ENCODE measurements around the gene MRGPRE. TPM values are rescaled to one million over a fixed set of nuclear protein-coding genes. Genes with fewer than 3 reads are reported as not detected.
A peak's percentile ranks its signal among the peaks of the same experiment; 100 is the strongest.

The MRGPRE gene
- total and polyA plus RNA-seq, 7 donors = not detected

DNA sequence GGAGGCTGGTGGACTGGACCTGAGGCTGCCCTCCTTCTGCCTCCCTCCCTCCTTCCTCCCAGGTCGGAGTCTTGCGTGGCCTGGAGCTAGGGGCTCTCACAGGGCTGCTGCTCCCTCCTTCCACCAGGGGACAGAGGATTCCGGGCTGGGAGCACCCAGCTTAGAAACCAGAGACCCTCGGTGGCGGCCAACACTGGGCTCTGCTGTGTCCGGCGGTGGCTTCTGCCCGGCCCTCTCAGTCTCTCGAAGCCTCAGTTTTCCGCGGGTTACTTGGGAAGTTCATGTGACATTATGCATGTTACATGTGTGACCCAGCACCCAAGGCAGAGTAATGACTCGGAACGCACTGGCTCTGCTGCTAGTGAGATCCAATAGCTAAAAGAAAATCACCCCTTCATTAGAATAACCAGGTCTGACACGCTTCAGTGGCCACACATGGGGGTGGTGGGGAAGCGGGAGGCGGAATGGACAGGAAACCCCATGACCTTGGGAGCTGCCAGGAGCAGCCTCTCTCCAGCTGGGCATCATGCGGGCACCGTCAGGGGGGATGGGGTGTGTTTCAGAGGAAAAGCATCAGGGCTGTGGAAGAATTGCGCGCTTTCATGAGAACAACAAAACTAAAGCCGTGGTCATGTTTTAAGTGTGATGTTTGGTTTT lies 7.7 kb downstream of the MRGPRE start:
- Histone ChIP-seq H3K36me3 (ENCODE audit: insufficient read depth in 1 of 2, low read depth in 1 of 2) (no peaks in the 10 kb centered on the region), H3K9me3 (no peaks in the 10 kb centered on the region), H3K27me3 (ENCODE audit: insufficient read depth in 3 of 3, low read length in 2 of 3) (peaks cover 0 to 60% (median 15%) of the 10 kb centered on the region in 3 donors), H3K4me1 (no peaks in the 10 kb centered on the region), H3K27ac (no peak overlapping the region), H3K4me3 (no peak overlapping the region)
- ATAC-seq (no peak), DNase-seq (peak in 1 of 2 donors; percentile 48)
- intact Hi-C loops (cut with DNase I) = no loop called here
- TF ChIP-seq, protein P1, sequence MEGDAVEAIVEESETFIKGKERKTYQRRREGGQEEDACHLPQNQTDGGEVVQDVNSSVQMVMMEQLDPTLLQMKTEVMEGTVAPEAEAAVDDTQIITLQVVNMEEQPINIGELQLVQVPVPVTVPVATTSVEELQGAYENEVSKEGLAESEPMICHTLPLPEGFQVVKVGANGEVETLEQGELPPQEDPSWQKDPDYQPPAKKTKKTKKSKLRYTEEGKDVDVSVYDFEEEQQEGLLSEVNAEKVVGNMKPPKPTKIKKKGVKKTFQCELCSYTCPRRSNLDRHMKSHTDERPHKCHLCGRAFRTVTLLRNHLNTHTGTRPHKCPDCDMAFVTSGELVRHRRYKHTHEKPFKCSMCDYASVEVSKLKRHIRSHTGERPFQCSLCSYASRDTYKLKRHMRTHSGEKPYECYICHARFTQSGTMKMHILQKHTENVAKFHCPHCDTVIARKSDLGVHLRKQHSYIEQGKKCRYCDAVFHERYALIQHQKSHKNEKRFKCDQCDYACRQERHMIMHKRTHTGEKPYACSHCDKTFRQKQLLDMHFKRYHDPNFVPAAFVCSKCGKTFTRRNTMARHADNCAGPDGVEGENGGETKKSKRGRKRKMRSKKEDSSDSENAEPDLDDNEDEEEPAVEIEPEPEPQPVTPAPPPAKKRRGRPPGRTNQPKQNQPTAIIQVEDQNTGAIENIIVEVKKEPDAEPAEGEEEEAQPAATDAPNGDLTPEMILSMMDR (IDR thresholded peaks at IDR 0.05) = no peak
- WGBS, 3 donors = 48 to 56% (median 53%) methylated on average over 20 to 21 of the region's 21 CpGs

DNA sequence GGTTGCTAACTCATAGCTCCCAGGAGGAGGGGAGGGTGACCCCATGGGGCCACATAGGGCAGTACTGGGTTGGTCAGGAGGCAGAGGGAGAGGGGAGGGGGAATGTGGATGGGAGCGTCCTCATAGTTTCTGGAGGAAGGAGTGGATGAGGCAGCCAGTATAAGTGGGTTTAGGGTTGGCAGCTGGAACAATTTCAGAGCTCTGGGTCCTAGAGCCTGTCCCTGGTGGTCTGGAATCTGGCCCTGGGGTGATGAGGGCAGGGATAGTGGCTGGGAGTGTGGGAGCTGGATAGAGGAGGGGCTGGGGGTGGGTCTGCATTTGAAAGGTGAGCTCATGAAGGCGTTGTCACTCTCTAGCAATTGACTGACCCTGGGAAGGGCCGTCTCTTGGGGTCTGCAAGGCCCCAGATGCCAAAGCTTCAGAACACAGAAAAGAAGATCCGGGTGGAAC lies 8.3 kb downstream of the MRGPRE start:
- Histone ChIP-seq H3K9me3 (no peaks in the 10 kb centered on the region), H3K36me3 (ENCODE audit: insufficient read depth in 1 of 2, low read depth in 1 of 2) (no peaks in the 10 kb centered on the region), H3K4me3 (no peak overlapping the region), H3K4me1 (no peaks in the 10 kb centered on the region), H3K27me3 (ENCODE audit: insufficient read depth in 3 of 3, low read length in 2 of 3) (peaks cover 0 to 58% (median 16%) of the 10 kb centered on the region in 3 donors), H3K27ac (no peak overlapping the region)
- ATAC-seq = no peak
- intact Hi-C loops (cut with DNase I) = no loop called here
- DNase-seq = no peak
- TF ChIP-seq, protein P1 (IDR thresholded peaks at IDR 0.05) = no peak
- WGBS, 3 donors = 39 to 43% (median 42%) methylated on average over 4 of the region's 4 CpGs

DNA sequence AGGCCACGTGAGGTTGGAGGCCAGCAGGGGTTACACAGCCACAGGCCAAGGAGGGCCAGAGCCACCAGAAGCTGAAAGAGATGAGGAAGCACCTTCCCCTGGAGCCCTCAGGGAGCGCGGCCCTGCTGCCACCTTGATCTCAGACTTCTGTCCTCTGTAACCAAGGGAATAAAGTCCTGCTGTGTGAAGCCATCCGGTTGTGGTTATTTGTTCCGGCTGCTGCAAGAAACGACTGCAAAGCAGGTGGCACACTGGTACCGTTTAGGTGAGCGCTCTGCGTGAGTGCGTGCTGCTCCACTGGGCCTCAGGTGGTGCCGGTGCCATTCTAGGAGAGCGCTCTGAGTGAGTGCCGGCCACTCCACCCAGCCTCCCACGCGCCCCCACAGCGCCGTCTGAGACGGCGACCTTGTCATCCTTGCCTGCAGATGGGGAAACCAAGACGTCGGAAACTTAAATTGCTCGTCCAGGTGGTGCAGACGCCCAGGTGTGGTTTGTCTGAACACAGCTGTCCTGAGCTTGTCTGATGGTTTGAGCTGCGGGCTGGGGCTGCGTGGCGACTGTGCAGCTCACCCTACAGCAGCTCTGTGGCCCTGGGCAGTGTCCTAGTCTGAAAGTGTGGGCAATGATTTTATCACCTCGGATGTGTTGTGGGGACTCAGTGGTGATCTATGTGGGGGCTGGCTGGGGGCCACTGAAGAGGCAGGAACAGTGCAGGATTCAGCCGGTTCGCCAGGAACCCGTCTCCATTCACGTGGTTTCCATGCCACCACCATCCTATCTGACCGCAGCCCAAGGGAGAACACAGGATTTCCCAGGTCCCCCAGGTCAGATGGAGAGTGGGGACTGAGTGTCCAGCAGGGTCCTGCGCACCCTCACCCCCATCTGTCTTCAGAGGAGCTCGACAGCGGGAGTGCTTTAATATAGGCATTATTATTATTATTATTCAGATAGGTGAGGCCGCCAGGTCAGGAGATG lies 9.0 kb downstream of the MRGPRE start:
- Histone ChIP-seq H3K36me3 (ENCODE audit: insufficient read depth in 1 of 2, low read depth in 1 of 2) (no peaks in the 10 kb centered on the region), H3K27ac (no peak overlapping the region), H3K27me3 (ENCODE audit: insufficient read depth in 3 of 3, low read length in 2 of 3) (peaks cover 0 to 62% (median 16%) of the 10 kb centered on the region in 3 donors), H3K9me3 (no peaks in the 10 kb centered on the region), H3K4me1 (no peaks in the 10 kb centered on the region), H3K4me3 (no peak overlapping the region)
- 75 to 82% (median 79%) methylated on average over 36 of the region's 36 CpGs for WGBS, 3 donors
- intact Hi-C loops (cut with DNase I) = no loop called here
- TF ChIP-seq, protein P1 (IDR thresholded peaks at IDR 0.05) = no peak
- DNase-seq (no peak), ATAC-seq (no peak)

DNA sequence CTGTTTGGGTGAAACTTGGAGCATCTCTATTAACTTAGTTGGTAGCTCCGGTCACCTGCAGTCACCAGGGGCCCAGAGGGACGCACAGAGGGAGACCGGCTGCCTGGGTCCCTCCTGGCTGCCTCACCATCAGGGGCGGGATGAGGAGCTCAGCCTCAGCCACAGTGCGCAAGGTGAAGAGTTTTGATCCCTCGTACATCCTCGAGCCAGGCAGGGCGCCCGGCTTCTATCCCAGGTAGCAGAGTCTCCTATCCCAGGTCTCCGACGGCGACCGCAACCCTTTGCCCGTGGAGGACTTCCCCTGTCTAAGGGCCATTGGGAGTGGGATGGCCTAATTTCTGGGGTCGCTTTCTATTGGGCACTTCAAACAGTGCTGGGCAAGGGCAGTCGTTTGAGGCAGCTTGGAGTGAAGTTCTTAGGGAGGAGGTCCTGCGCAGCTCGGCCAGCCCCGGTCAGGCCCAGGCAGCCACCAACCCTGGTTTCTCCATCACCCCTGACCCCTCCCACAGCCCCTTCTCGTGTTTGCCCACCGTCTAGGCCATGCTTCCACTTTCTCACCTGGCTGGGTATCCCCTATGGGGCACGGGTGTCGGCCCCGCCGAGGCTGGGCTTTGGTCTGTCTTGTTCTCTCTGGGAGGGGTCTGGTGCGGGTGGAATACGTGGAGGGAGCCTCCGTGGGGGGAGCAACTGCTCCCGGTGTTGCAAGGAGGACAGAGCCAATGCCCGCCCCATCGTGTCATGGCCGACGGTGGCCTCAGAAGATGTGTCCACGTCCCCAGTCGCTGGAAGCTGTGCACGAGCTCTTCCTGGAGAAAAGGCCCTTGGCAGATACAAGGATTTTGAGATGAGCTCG lies 10.0 kb downstream of the MRGPRE start:
- TF ChIP-seq, protein P1 (IDR thresholded peaks at IDR 0.05) = no peak
- no peaks in the 10 kb centered on the region for H3K4me1 ChIP-seq
- no peak overlapping the region for H3K27ac ChIP-seq
- intact Hi-C loops (cut with DNase I) = no loop called here
- H3K4me3 ChIP-seq = no peak overlapping the region
- DNase-seq = no peak
- H3K9me3 ChIP-seq = no peaks in the 10 kb centered on the region
- ATAC-seq = no peak
- peaks cover 0 to 52% (median 16%) of the 10 kb centered on the region in 3 donors for H3K27me3 ChIP-seq (ENCODE audit: insufficient read depth in 3 of 3, low read length in 2 of 3)
- no peaks in the 10 kb centered on the region for H3K36me3 ChIP-seq (ENCODE audit: insufficient read depth in 1 of 2, low read depth in 1 of 2)
- WGBS, 3 donors = 74 to 81% (median 79%) methylated on average over 36 to 37 of the region's 37 CpGs
